HG03060 (cell line): ENCODE results near the gene C11orf65.
"Not testable (repeated sequence)": the region's sequence is repeated elsewhere in the genome, so short reads cannot be mapped to it uniquely, and the experiment has no call there.

Experiments used
- ATAC-seq: cut with Tn5 transposase; IDR thresholded peaks from one replicate; pipeline ENCODE4 v1.9.1; 2021; ENCODE audit warnings: low read depth, moderate number of reproducible peaks; ENCODE audit not compliant: unreplicated experiment

The C11orf65 gene

GRCh38 chr11:108474664-108475463 is 7.5 kb upstream of the C11orf65 start:
- ATAC-seq = no peak

- no peak for ATAC-seq
These were observed 5.4 kb upstream of the C11orf65 start for GRCh38 chr11:108472681-108473080.

- ATAC-seq = no peak
These were observed 1.1 kb upstream of the C11orf65 start for GRCh38 chr11:108468478-108468864.

GRCh38 chr11:108466405-108466804 is 924 bp downstream of the C11orf65 start:
- ATAC-seq = no peak

GRCh38 chr11:108453207-108453835 is 14.0 kb downstream of the C11orf65 start:
- no peak for ATAC-seq

- ATAC-seq = not testable (repeated sequence)
These were observed 25.9 kb downstream of the C11orf65 start for GRCh38 chr11:108441445-108441844.

- ATAC-seq = no peak
These were observed 30.7 kb downstream of the C11orf65 start for GRCh38 chr11:108436594-108436993.

- no peak for ATAC-seq
These were observed 32.3 kb downstream of the C11orf65 start for GRCh38 chr11:108435066-108435465.

GRCh38 chr11:108432783-108433182 is 34.5 kb downstream of the C11orf65 start:
- ATAC-seq = no peak

- ATAC-seq = no peak
These were observed 35.3 kb downstream of the C11orf65 start for GRCh38 chr11:108431997-108432396.

GRCh38 chr11:108431370-108431769 is 36.0 kb downstream of the C11orf65 start:
- ATAC-seq = no peak

GRCh38 chr11:108417551-108417950 is 49.8 kb downstream of the C11orf65 start:
- not testable (repeated sequence) for ATAC-seq

- no peak for ATAC-seq
These were observed 52.4 kb downstream of the C11orf65 start for GRCh38 chr11:108414958-108415357.

- no peak for ATAC-seq
These were observed 61.6 kb downstream of the C11orf65 start for GRCh38 chr11:108405706-108406105.

- ATAC-seq = no peak
These were observed 64.3 kb downstream of the C11orf65 start for GRCh38 chr11:108403052-108403451.

- no peak for ATAC-seq
These were observed 65.1 kb downstream of the C11orf65 start for GRCh38 chr11:108402241-108402640.

GRCh38 chr11:108398439-108398838 is 68.9 kb downstream of the C11orf65 start:
- no peak for ATAC-seq

GRCh38 chr11:108396672-108397071 is 70.7 kb downstream of the C11orf65 start:
- ATAC-seq = not testable (repeated sequence)

GRCh38 chr11:108394744-108395284 is 72.5 kb downstream of the C11orf65 start:
- no peak for ATAC-seq

- ATAC-seq = no peak
These were observed 74.3 kb downstream of the C11orf65 start for GRCh38 chr11:108393046-108393445.

GRCh38 chr11:108392353-108392752 is 75.0 kb downstream of the C11orf65 start:
- no peak for ATAC-seq

- ATAC-seq = no peak
These were observed 78.8 kb downstream of the C11orf65 start for GRCh38 chr11:108388576-108388975.
